GM18502 (cell line): ENCODE data around the gene ARID1A.
A peak's percentile ranks its signal among the peaks of the same experiment; 100 is the strongest.
"Not testable (repeated sequence)": the region's sequence is repeated elsewhere in the genome, so short reads cannot be mapped to it uniquely, and the experiment has no call there.

Experiments
- ATAC-seq: cut with Tn5 transposase; IDR thresholded peaks from one replicate; pipeline ENCODE4 v1.9.1; 2021; ENCODE audit warnings: mild to moderate bottlenecking; ENCODE audit not compliant: unreplicated experiment, poor library complexity

The ARID1A gene

DNA sequence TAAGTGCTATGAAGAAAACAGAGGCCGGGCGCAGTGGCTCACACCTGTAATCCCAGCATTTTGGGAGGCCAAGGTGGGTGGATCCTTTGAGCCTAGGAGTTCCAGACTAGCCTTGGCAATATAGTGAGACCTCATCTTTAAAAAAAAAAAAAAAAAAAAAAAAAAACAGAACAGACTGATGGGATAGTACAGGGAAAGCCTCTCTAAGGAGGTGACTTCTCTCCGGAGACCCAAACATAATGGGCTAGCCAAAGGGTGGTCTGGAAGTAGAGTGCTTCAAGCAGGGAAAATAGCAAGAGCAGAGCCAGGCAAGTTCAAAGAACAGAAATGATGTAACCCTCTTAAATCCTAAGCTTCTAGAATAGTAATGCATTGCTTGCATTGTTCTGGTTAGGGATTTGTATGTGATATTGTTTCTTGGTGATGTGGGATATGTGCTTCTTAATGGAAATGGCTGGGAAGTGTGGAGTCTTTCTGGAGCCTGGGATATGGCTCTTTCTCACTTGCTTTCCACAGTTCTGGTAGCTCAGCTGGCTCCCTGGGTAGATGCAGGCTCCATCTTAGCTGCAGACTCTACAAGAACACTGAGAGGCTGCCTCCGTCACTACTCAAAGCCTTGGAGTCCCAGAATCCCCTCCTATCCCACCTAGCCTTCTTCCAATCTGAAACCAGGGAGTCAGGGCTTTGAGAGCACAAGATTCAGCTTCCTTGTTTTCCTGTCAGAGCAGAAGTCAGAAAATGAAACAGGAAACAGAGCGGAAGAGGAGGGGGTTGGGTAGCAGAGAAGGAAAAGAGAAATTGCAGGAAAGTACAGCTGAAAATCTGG, 90.0 kb downstream of the ARID1A start:
- no peak for ATAC-seq

DNA sequence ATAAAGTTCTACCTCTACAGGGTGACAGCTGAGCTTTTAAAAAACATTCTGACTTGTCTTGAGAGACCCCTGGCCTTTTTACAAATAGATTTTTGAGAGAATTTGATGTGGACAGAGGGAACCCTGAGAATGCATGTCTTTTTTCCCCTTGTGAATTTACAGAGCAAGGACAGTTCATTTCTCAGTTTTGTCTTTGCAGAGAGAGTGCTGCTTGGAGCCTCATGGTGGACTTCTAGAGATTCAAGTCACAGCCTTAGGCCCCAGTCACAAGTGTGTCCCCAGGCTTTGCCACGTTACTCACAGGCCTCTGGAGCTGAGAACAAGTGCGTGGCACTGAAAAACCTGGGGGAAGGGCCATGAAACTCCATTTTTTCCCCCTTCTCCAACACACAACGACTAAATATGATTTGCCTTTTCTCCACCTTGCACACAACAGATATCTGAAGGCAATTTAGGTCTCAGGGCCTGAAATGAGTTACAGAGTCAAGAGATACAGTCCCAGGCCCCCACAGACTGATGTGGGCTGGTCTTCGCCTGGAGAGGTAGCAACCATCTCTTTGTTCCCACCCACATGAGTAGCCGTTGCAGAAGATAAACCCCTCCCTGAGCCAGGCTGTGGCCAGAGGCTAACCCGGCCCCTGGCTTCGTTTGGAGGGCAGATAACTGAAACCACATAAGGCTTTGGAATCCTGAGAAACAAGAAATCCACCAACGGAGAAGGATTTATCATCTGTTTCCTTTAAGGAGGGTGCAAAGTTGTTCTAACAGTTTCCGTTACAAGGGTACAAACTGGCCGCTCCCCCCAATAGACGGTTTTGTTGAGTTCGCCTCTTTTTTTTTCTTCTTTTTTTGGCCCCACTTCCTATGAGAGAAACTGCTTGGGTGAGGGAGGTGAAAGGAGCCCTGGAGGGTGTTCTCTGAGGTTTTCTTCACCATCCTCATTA, 90.9 kb downstream of the ARID1A start:
- peak; percentile 32 for ATAC-seq

DNA sequence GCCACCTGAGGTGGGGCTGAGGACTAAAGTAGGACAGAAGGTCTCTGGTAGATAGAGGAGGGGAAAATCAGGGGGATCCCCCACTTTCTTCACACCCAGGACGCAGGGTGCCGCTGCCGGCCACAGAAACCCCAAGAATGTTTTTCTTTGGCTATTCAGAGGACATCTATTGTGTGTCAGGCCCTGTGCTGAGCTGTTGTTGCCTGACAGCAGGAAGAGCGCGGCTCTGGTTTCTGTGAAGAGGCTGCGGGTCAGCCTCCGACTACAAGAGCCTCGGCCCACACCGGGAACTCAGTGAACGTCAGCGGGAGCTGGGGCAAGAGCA, 91.5 kb downstream of the ARID1A start:
- ATAC-seq = peak; percentile 44

DNA sequence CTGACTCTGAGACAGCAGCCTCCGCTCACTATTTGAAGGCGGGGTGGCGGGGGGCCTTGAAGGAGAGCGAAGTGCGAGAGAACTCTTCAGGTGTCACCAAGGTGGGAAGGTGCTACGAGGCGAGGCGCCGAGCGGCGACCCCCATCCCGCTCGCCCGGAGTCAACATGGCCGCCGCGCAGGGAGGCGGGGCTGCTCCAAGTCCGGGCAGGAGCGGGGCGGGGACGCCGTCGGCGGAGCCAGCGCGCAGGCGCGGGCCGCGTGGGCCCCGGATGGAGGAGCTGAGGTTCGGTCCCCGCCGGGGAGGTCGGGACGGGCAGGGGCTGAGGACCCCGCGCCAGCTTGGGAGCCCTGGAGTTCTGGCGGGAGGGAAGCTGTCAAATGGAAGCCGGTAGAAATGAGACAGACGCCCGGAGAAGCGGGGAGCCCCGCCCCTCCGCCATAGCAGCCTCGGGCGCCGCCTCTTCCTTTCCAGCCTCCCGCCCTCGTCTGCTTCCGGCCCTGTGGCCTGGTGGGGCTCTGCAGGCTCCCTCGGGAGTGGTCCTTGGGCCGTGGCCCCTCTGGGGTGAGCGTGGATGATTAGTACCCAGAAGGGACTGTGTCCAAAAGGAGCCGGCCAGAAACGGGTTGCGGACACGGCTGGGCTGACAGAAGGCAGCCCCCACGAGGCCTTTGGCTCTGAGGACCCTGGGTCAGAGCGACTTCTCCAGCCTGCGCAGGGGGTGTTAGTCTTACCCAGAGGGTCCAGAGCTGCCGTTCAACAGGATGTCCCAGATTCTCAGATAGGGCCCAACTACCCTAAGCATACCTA, 92.1 kb downstream of the ARID1A start, which contains the start of gene PIGV:
Gene PIGV (plus strand): TSS at position 245 of the 809 bp plus-strand sequence. CDS start 2,866 bp downstream, outside the sequence.
- ATAC-seq = peak; percentile 61

DNA sequence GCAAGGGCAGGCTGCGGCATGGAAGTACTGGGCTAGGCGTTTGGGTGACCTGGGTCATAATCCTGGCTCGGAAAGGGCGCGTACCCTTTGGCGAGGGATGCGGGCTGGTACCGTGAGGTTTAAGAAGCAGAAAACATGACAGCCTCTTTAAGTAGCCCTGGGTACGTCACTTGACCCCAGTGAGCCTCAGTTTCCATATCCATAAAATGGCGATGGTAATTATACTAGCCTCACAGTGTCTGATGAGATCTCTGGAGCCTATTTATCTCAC, 92.6 kb downstream of the ARID1A start:
- no peak for ATAC-seq

DNA sequence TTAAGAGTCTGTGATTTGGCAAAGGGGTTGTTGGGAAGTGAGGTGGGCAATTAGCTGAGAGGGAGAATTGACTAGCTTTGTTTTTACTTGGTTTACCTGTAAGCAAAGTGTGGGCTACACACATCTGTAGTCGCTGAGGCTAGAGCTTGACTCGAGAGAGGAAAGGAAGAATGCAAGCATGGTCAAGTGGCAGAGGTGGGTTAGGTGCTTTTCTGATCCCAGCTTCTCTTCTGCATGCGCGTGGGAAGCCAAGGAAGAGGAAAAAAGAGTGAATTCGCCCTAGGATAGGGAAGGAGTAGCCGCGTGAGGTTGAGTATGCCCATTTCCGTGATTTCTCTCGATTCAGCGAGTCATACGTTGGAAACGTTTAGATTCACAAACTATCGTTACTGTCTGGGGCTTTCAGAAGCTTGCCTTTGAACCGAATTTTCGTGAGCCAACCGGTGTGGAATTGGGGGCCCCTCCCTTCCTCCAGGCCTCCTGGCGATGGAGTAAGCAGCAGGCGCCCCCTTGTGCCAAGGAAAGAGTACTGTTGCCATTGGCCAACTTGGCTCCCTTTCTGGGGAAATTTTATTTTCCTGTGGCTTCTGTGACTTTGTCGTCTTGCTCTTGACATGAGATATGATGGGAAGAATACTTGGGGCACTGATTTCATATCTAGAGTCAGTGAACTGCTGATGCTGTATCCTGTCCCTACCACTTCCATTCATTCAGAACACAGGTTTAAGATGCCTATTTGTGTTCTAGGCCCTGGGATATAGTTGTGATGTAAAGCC, 93.2 kb downstream of the ARID1A start:
- ATAC-seq = no peak

DNA sequence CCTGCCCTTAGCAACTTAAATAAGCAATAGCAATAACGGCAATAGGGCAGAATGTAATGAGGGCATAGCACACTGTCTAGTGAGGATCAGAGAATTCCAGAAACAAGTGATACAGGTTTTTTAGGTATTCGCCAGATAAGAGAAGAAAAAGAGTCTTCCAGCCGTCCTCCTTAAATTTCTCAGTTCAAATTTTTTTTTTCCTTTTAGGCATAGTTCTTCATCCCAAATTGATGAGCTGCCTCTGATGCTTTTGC, 93.7 kb downstream of the ARID1A start:
- ATAC-seq = no peak

DNA sequence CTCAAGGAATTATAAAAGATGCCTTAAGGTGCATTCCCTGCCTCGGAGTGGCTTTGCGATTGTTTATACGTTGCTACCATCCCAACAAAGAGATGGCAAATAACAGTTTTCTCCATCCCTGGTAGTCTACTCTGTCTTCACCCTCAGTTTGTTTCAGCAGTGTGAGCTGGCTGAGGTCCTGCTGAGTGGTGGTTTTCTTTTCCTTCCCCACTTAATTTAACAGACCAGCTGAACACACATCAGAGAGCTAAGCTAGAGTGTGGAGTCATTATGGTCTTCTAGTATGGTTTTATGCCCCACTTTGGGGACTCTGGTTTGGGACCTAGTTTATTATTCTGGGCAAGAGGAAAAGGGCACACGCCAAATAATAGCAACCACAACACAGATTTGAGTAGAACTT, 94.1 kb downstream of the ARID1A start:
- ATAC-seq = no peak

DNA sequence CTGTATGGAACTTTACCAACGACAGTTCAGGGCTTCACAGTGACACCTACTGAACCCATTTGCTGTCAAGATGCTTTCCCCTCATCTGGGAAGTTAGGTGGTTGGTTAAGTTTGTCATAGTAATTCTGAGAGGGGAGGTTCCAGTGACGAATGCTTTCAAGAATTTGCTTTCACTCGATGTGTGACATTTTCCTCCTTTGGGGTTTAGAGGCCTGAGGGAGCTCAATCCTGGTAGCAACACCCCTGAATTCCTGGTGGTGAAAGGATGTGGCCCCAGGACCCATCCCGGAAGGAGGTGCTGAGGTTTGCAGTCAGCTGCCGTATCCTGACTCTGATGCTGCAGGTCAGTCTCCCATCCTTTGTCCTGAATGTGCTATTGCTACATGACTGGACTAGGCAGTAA, 94.7 kb downstream of the ARID1A start:
- no peak for ATAC-seq

DNA sequence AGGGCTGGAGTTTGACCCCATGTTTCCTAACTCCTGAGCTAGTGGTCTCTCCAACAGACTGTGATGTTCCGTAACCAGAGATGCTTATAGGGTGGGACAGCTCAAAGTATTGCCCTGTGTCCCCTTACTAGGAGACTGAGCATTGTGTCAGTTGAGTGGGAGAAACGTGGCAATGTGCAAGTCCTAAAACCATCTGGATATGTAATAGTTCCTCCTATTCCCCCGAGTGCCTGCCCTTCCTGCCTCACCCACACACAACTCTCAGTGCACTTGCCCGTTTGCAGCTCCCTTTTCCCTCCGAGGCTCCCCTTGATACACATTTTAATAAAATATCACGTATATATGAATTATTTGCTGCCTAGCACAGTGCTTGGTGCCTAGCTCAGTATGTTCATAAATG, 95.3 kb downstream of the ARID1A start:
- no peak for ATAC-seq

DNA sequence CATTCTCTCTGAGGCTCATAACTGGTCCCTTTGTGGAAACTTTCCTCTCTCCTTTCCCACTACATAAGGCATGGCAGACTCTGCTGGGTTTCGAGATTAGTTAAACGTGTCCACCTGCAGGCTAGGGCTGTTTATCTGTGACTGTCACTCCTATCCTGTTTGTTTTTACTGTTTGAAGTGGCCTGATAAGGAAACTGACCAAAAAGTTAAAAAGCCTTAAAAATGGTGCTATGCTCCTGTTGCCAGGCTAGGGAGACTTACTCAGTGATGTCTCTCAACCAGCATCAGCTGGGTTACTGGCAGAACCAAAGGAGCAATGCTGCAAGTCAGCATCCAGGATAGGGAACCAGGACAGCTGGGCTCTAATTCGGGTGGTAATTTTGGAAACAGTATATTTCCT, 95.8 kb downstream of the ARID1A start:
- ATAC-seq = no peak

DNA sequence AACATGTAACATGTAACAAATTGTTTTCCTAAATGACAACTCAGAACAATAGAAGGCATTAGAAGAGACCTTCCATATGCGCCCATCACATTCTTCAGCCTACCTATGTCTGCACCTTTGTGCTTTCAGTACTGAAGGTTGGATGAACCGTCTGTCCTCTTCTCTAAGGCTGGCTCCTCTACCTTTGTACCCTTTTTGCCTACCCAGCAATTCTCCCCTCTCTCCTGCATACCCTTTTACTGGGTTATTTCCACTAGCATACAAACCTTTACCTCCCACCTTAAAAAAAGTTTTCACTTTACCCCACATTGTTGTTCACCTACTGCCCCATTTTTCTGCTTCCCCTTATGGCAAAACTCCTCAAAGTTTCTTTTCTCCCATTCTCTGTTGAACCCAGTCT, 97.1 kb downstream of the ARID1A start:
- ATAC-seq = no peak

DNA sequence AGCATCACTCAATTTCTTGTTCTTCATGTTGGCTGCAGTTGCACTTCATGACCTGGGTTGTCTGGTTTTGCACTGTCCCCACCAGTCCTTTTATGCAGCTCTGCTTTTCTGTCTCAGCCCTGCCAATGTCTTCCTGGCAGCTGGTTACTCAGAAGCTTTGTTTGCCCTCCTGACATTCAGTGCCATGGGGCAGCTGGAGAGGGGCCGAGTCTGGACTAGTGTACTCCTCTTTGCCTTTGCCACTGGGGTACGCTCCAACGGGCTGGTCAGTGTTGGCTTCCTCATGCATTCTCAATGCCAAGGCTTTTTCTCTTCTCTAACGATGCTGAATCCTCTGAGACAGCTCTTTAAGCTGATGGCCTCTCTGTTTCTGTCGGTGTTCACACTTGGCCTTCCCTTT, 98.6 kb downstream of the ARID1A start:
- no peak for ATAC-seq

DNA sequence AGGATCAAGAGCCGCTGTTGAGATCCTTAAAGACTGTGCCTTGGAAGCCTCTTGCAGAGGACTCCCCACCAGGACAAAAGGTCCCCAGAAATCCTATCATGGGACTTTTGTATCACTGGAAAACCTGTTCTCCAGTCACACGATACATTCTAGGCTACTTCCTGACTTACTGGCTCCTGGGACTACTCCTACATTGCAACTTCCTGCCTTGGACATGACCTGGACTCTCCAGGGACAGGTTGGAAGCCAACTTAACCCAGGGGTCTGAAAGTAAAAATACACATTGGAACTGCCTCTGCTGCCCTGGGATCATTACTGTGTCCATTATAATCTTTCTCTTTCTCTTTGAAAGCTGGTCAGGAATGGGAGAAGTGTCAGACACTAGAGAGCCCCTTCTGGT, 101.8 kb downstream of the ARID1A start:
- ATAC-seq = no peak

DNA sequence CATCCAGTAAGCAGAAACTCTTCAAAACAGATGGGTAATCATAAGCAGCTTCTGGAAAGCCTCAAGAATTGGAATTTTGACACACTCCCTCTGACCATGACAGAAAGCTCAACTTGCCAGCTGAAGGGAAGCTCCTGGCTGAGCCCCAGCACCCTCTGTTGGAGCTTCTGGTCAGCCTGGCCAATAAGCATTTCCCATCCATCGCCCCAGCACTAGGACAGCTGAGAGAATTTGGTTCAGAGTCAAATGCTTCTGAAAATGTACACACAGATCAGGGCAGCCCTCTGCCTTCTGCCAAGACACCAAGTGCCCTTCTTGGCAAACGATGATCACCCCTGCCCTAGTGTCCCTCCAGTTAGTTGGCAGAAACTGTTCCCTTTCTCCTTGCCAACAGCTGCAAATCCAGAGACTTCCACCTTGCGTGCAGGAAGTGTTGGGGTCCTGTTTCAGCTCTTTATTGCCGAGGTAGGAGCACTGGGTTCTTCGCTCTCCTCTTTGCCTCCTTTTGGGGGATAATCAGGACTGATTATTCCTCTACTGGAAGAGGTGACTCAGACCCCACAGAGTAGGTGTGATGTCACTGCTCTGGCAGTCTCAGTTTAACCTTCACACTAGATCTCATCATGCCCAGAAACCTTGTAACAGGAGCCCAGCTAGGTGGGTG, 103.8 kb downstream of the ARID1A start:
- ATAC-seq = no peak

DNA sequence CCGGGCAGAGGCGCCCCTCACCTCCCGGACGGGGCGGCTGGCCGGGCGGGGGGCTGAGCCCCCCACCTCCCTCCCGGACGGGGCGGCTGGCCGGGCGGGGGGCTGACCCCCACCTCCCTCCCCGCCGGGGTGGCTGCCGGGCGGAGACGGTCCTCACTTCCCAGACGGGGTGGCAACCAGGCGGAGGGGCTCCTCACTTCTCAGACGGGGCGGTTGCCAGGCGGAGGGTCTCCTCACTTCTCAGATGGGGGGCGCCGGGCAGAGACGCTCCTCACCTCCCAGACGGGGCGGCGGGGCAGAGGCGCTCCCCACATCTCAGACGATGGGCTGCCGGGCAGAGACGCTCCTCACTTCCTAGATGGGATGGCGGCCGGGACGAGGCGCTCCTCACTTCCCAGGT, 108.1 kb downstream of the ARID1A start:
- ATAC-seq = not testable (repeated sequence)

DNA sequence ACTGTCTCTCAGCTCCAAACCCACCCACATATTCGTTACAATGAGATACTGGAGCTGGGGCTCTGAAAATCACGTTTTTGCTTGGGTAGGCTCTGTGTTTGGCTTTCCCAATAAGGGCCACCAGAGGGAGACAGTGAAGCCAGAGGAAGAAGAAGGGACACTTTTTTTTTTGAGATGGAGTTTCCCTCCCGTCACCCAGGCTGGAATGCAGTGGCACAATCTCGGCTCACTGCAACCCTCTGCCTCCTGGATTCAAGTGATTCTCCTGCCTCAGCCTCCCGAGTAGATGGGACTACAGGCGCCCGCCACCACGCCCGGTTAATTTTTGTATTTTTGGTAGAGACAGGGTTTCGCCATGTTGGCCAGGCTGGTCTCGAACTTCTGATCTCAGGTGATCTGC, 114.3 kb downstream of the ARID1A start:
- not testable (repeated sequence) for ATAC-seq

DNA sequence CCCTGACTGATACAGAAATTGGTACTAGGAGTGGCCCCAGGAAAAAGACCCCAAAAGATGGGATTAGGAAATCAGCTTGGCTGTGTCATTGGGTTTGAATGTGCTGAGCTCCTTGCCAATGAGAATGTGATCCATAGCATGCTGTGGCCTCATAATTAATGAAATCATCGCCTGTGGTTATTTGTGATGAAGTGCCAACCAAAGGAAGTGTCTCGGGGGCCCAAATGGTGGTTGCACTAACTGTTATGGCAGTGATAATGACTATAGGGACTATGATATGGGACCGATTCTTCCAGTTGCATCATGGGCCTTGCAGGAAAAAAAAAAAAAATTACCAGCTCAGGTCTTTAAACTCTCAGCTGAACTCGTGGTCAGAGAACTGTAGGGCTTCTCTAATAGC, 115.2 kb downstream of the ARID1A start:
- no peak for ATAC-seq

DNA sequence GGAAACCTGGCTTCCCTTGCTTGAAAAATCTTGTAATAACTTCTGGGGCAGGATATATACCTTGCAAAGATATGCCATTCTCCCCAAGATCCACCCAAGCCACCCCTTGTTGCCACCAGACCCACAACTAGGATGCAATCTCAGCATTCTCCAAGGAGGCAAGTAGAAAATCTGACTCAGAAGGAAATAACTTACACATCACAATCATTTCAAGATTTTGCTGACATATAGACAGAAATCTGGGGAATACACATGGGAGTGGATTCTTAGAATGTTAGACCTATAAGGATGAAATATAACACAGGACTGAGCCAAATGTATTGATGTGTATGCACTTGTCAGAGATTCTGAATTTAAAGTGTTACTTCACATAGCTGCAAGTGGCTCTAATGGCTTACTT, 115.9 kb downstream of the ARID1A start:
- ATAC-seq = no peak

DNA sequence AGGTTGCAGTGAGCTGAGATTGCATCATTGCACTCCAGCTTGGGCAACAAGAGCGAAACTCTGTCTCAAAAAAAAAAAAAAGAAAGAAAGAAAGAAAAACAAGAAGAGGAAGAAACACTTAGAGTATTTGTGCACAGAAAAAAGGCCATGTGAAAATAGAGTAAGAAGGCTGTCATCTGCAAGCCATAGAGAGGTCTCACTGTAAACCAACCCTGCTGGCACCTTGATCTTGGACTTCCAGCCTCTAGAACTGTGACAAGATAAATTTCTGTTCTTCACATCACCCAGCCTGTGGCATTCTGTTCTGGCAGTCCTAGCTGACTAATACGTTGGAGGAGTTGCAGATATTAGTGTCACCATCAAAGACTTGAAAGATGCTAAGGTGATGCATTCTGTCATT, 118.6 kb downstream of the ARID1A start:
- ATAC-seq = no peak
